Breast epithelium (tissue), 4 donors: ENCODE data around the gene C5AR1. TPM values are rescaled to one million over a fixed set of nuclear protein-coding genes. Genes with fewer than 3 reads are reported as not detected.

Experiments
- DNase-seq, 2 donors: peaks; one replicate each; pipeline ENCODE4 v3.0.0-alpha.2; 2019; ENCODE audit warnings: low spot score in 2 of 2
- H3K27ac ChIP-seq, 2 donors: fragments of 200-600 bp; sonication (generic) in 1 of 2; one replicate each; pipeline ENCODE4 v1.5.1; 2016 to 2019; ENCODE audit warnings: mild to moderate bottlenecking in 1 of 2
- H3K27me3 ChIP-seq, 2 donors: fragments of 200-600 bp; sonication (generic) in 1 of 2; one replicate each; pipeline versions ENCODE4 v1.5.1 to v1.6.0; 2017 to 2019; ENCODE audit warnings: control low read depth in 1 of 2, mild to moderate bottlenecking in 1 of 2
- H3K36me3 ChIP-seq: fragments of 200-600 bp; one replicate; pipeline ENCODE4 v1.5.1; 2019
- H3K4me1 ChIP-seq, 2 donors: fragments of 200-600 bp; sonication (generic); one replicate each; pipeline ENCODE4 v1.5.1; 2016 to 2019; ENCODE audit warnings: control low read depth in 1 of 2
- H3K4me3 ChIP-seq, 3 donors: fragments of 200-600 bp; sonication (generic); 1 replicate in 2 of 3; 2 replicates in 1 of 3; pipeline ENCODE4 v1.5.1; 2016 to 2019; ENCODE audit warnings: mild to moderate bottlenecking in 3 of 3, moderate library complexity in 2 of 3
- H3K9me3 ChIP-seq, 2 donors: fragments of 200-600 bp; sonication (generic) in 1 of 2; one replicate each; pipeline ENCODE4 v1.5.1; 2016 to 2019; ENCODE audit warnings: control low read depth in 1 of 2
- CTCF ChIP-seq, 3 donors: fragments of 450-650 bp; IDR thresholded peaks; one replicate each; pipeline ENCODE4 v1.5.1; 2016 to 2017; ENCODE audit warnings: antibody characterized with exemption in 3 of 3, mild to moderate bottlenecking in 3 of 3, moderate library complexity in 3 of 3
- POLR2A ChIP-seq: fragments of 450-650 bp; IDR thresholded peaks from one replicate; pipeline ENCODE4 v1.6.1; 2016; ENCODE audit warnings: antibody characterized with exemption, mild to moderate bottlenecking, moderate library complexity
- POLR2AphosphoS5 ChIP-seq, 3 donors: sonication (generic); formaldehyde crosslinking; IDR thresholded peaks; one replicate each; pipeline ENCODE4 v1.6.1; 2017; ENCODE audit warnings: antibody characterized with exemption in 3 of 3
- intact Hi-C: fragments of 100-400 bp; cut with DNase I; formaldehyde crosslinking; loops from one replicate; pipeline ENCODE4 v1.15.1; 2023; ENCODE audit warnings: low total_unique reads
- total RNA-seq, 3 donors: library from RNA; depleted of rRNA; stranded (reverse); fragments of >200 nt; gene quantifications; one replicate each; pipeline ENCODE4 v1.1.0, GENCODE V29; 2016

C5AR1 gene
- total RNA-seq, 3 donors from 2014 or later, result 7.5 to 20.0 (median 10.8) TPM

GRCh38 chr19:47267350-47267759 lies 42.3 kb upstream of the C5AR1 start:
- DNase-seq, result no peak

GRCh38 chr19:47268028-47268427 lies 41.6 kb upstream of the C5AR1 start:
- intact Hi-C loops, result no loop called here
- no peak overlapping the region for H3K4me3 ChIP-seq

More at GRCh38 chr19:47267350-47267759, 42.3 kb upstream of the C5AR1 start:
- intact Hi-C loops, result no loop called here
- no peaks in the 10 kb centered on the region for H3K4me1 ChIP-seq
- TF ChIP-seq POLR2AphosphoS5 (IDR thresholded peaks at IDR 0.05) (no peak), CTCF (IDR thresholded peaks at IDR 0.05) (no peak), POLR2A (no peak)
- no peaks in the 10 kb centered on the region for H3K36me3 ChIP-seq
- H3K27me3 ChIP-seq, result no peaks in the 10 kb centered on the region
- no peak overlapping the region for H3K27ac ChIP-seq
- no peaks in the 10 kb centered on the region for H3K9me3 ChIP-seq
- no peak overlapping the region for H3K4me3 ChIP-seq

GRCh38 chr19:47269596-47269995 lies 40.1 kb upstream of the C5AR1 start:
- H3K36me3 ChIP-seq, result no peaks in the 10 kb centered on the region

More at GRCh38 chr19:47268028-47268427, 41.6 kb upstream of the C5AR1 start:
- Histone ChIP-seq H3K9me3 (no peaks in the 10 kb centered on the region), H3K27ac (no peak overlapping the region), H3K27me3 (no peaks in the 10 kb centered on the region), H3K4me1 (no peaks in the 10 kb centered on the region), H3K36me3 (no peaks in the 10 kb centered on the region)
- DNase-seq, result no peak
- TF ChIP-seq POLR2AphosphoS5 (IDR thresholded peaks at IDR 0.05) (no peak), CTCF (IDR thresholded peaks at IDR 0.05) (no peak), POLR2A (no peak)

GRCh38 chr19:47270408-47270807 lies 39.3 kb upstream of the C5AR1 start:
- Histone ChIP-seq H3K4me3 (no peak overlapping the region), H3K36me3 (no peaks in the 10 kb centered on the region), H3K9me3 (no peaks in the 10 kb centered on the region), H3K27me3 (no peaks in the 10 kb centered on the region), H3K4me1 (no peaks in the 10 kb centered on the region), H3K27ac (no peak overlapping the region)
- intact Hi-C loops, result no loop called here
- DNase-seq, result no peak
- no peak for TF ChIP-seq CTCF (IDR thresholded peaks at IDR 0.05)
- no peak for TF ChIP-seq POLR2AphosphoS5 (IDR thresholded peaks at IDR 0.05)
- TF ChIP-seq POLR2A, result no peak

More at GRCh38 chr19:47269596-47269995, 40.1 kb upstream of the C5AR1 start:
- DNase-seq, result no peak
- H3K27me3 ChIP-seq, result no peaks in the 10 kb centered on the region
- H3K4me3 ChIP-seq, result no peak overlapping the region
- no peaks in the 10 kb centered on the region for H3K4me1 ChIP-seq
- intact Hi-C loops, result no loop called here
- TF ChIP-seq POLR2A (no peak), POLR2AphosphoS5 (IDR thresholded peaks at IDR 0.05) (no peak), CTCF (IDR thresholded peaks at IDR 0.05) (no peak)
- H3K27ac ChIP-seq, result no peak overlapping the region
- H3K9me3 ChIP-seq, result no peaks in the 10 kb centered on the region

- Histone ChIP-seq H3K4me3 (no peak overlapping the region), H3K9me3 (no peaks in the 10 kb centered on the region), H3K27ac (peak overlapping the region; percentile 99 to 100), H3K27me3 (no peaks in the 10 kb centered on the region), H3K36me3 (no peaks in the 10 kb centered on the region), H3K4me1 (no peaks in the 10 kb centered on the region)
- DNase-seq, result no peak
- intact Hi-C loops, result no loop called here
- TF ChIP-seq CTCF (IDR thresholded peaks at IDR 0.05), result no peak
- no peak for TF ChIP-seq POLR2A
- no peak for TF ChIP-seq POLR2AphosphoS5 (IDR thresholded peaks at IDR 0.05)
These were observed 37.7 kb upstream of the C5AR1 start for GRCh38 chr19:47271949-47272348.
